ENCODE results near the gene NKD2. TPM values are rescaled to one million over a fixed set of nuclear protein-coding genes. Genes with fewer than 3 reads are reported as not detected.

Gene NKD2
- total and polyA plus RNA-seq, 2 of the 4 experiments (the other 2 are of a cell fraction) = not detected

- H3K36me3 ChIP-seq (ENCODE audit: control insufficient read depth, insufficient read depth, low read length) = no peaks in the 10 kb centered on the region
- peaks cover 18% of the 10 kb centered on the region for H3K27me3 ChIP-seq (ENCODE audit: control insufficient read depth, insufficient read depth, low read length)
- no peak overlapping the region for H4K91ac ChIP-seq (ENCODE audit: insufficient read depth, low read depth, low read length)
- intact Hi-C loops (cut with micrococcal nuclease) = no loop called here
- H3K18ac ChIP-seq (ENCODE audit: low read depth, low read length) = no peak overlapping the region
- no peak overlapping the region for H4K5ac ChIP-seq (ENCODE audit: low read depth, low read length)
- dilution Hi-C loops (cut with HindIII; ENCODE audit: low sequenced_read_pairs, unreplicated experiment) = no loop called here
- no TSS peak for BruUV-seq (replicated peaks)
- H4K20me1 ChIP-seq (ENCODE audit: insufficient read depth, low read length) = no peaks in the 10 kb centered on the region
- H3K56ac ChIP-seq (ENCODE audit: extremely low read depth, insufficient read depth, low read length) = no peak overlapping the region
- no peak overlapping the region for H2BK5ac ChIP-seq (ENCODE audit: low read depth, low read length, poor library complexity, severe bottlenecking)
- H3K4me2 ChIP-seq (ENCODE audit: low read depth, low read length) = no peak overlapping the region
- ATAC-seq (ENCODE audit: low read depth) (no peak), DNase-seq (no peak)
- no peak overlapping the region for H2BK15ac ChIP-seq (ENCODE audit: low read depth, low read length)
- CTCF ChIA-PET = no interaction called here
- no peak overlapping the region for H2BK20ac ChIP-seq (ENCODE audit: low read depth, low read length)
- H4K8ac ChIP-seq (ENCODE audit: low read depth in 2 of 2, low read length in 2 of 2) = no peak overlapping the region
- POLR2A ChIA-PET (ENCODE audit: unreplicated experiment) = no interaction called here
- no peak overlapping the region for H3K4me3 ChIP-seq (ENCODE audit: insufficient read depth, low read depth, low read length)
- H2AK5ac ChIP-seq (ENCODE audit: low read depth, low read length) = no peak overlapping the region
- H3K9me1 ChIP-seq (ENCODE audit: insufficient read depth, low read length) = no peaks in the 10 kb centered on the region
- no peaks in the 10 kb centered on the region for H3K79me1 ChIP-seq (ENCODE audit: low read depth in 1 of 2, low read length in 2 of 2)
- in situ Hi-C loops (cut with MboI; ENCODE audit: low sequenced_read_pairs) = no loop called here
- no peak overlapping the region for H3K14ac ChIP-seq (replicated peaks; ENCODE audit: low read depth, low read length)
- H3K4ac ChIP-seq (ENCODE audit: low read depth, low read length) = no peak overlapping the region
- no peak overlapping the region for H2BK120ac ChIP-seq (ENCODE audit: low read depth, low read length)
- TF ChIP-seq RFX5 (IDR thresholded peaks at IDR 0.05; ENCODE audit: low read depth, low read length) (no peak), BHLHE40 (IDR thresholded peaks at IDR 0.05; ENCODE audit: low read depth, low read length) (no peak), CHD1 (IDR thresholded peaks at IDR 0.05; ENCODE audit: low read depth, low read length) (no peak), NFE2L2 (IDR thresholded peaks at IDR 0.05; ENCODE audit: low read depth, low read length) (no peak), RCOR1 (IDR thresholded peaks at IDR 0.05; ENCODE audit: insufficient replicate concordance, low read length) (no peak), SMC3 (IDR thresholded peaks at IDR 0.05; ENCODE audit: low read depth, low read length) (no peak), MAZ (IDR thresholded peaks at IDR 0.05; ENCODE audit: borderline replicate concordance, low read depth, low read length) (no peak), MAFK (IDR thresholded peaks at IDR 0.05; ENCODE audit: low read depth, low read length) (no peak)
- 85% methylated on average over 14 of the region's 19 CpGs; no CpG with 5 or more reads in 1 of the 2 experiments for WGBS, 2 experiments (ENCODE audit: extremely low coverage in 2 of 2, insufficient read length in 1 of 2)
- H3K9me3 ChIP-seq (ENCODE audit: control insufficient read depth, insufficient read depth, low read length) = no peaks in the 10 kb centered on the region
- no peak overlapping the region for H2AFZ ChIP-seq (replicated peaks; ENCODE audit: low read length, poor library complexity)
- no peak overlapping the region for H3K9ac ChIP-seq (ENCODE audit: low read depth, low read length)
- no peak overlapping the region for H2AK9ac ChIP-seq (replicated peaks; ENCODE audit: low read depth, low read length, poor library complexity)
- no peak overlapping the region for H3K23ac ChIP-seq (ENCODE audit: low read depth, low read length)
- H3K27ac ChIP-seq (ENCODE audit: insufficient read depth, low read length) = no peak overlapping the region
- H3K4me1 ChIP-seq (ENCODE audit: control insufficient read depth, insufficient read depth, low read length) = no peaks in the 10 kb centered on the region
These were observed 22.8 kb downstream of the NKD2 start for GRCh38 chr5:1031306-1031959.

Data from IMR-90 (cell line).